Uterus (tissue), 2 donors: Measurements from ENCODE around the gene TOR1A.

ENCODE experiments used
- CTCF ChIP-seq, 4 experiments: fragments of 200-600 bp in 2 of 4; fragments of 450-650 bp in 2 of 4; sonication (generic) in 2 of 4; IDR thresholded peaks; one replicate each; pipeline ENCODE4 v1.5.1; 2016 to 2019; ENCODE audit warnings: antibody characterized with exemption in 4 of 4, mild to moderate bottlenecking in 2 of 4, moderate library complexity in 1 of 4
- POLR2A ChIP-seq, 2 donors: fragments of 450-650 bp; IDR thresholded peaks; one replicate each; pipeline ENCODE4 v1.6.1; 2016; ENCODE audit warnings: antibody characterized with exemption in 2 of 2, mild to moderate bottlenecking in 1 of 2, moderate library complexity in 1 of 2

- TF ChIP-seq POLR2A (IDR thresholded peaks at IDR 0.05): no peak
- no peak for TF ChIP-seq CTCF (IDR thresholded peaks at IDR 0.05)
Measured at GRCh38 chr9:129779560-129780190, 44.3 kb downstream of the TOR1A start.
